Measurements from ENCODE around the gene MTHFD1L. TPM values are rescaled to one million over a fixed set of nuclear protein-coding genes. Genes with fewer than 3 reads are reported as not detected.

The MTHFD1L gene
- total RNA-seq, 1 donor from 2014 or later, result 32.5 TPM

DNA sequence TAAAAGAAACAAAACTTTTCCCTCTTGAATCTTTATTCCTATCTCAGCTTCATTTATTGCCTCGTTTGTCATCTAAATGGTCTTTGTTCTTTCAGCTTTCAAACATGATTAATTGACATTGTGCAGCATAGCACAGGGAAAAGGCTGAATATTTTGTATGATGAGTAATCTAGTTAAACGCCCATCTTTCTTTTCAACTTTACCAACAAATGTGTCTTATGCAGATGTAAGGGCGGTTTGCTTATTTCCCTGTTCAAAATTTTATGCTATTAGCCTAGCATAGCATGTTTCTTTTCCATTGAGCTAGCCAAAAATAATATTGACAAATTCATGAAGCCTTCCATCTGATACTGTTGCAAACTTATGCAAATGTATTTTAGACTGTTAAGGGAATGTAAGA lies 197.8 kb downstream of the MTHFD1L start:
- Mint-ChIP-seq H3K27me3 (ENCODE audit: insufficient read depth, low read depth) (peaks cover 5% of the 10 kb centered on the region), H3K27ac (no peak overlapping the region), H3K36me3 (peaks cover 16% of the 10 kb centered on the region), H3K4me1 (peaks cover 2% of the 10 kb centered on the region), H3K4me3 (no peak overlapping the region), H3K9me3 (peaks cover 3% of the 10 kb centered on the region)
- Histone ChIP-seq H3K79me2 (ENCODE audit: low read depth) (no peaks in the 10 kb centered on the region), H3K4me3 (no peak overlapping the region), H4K20me1 (ENCODE audit: low read depth) (no peaks in the 10 kb centered on the region), H3K36me3 (no peaks in the 10 kb centered on the region), H3K27ac (no peak overlapping the region), H3F3A (ENCODE audit: low read depth) (no peaks in the 10 kb centered on the region), H3K4me1 (no peaks in the 10 kb centered on the region), H3K9ac (no peak overlapping the region), H2AFZ (replicated peaks) (no peak overlapping the region), H3K27me3 (no peaks in the 10 kb centered on the region), H3K9me3 (ENCODE audit: low read depth) (no peaks in the 10 kb centered on the region), H3K4me2 (no peak overlapping the region)
- no peak for DNase-seq (ENCODE audit: low spot score)
- TF ChIP-seq EZH2phosphoT487 (IDR thresholded peaks at IDR 0.05) (no peak), EZH2 (IDR thresholded peaks at IDR 0.05) (no peak)
- TF ChIP-seq, protein P1, sequence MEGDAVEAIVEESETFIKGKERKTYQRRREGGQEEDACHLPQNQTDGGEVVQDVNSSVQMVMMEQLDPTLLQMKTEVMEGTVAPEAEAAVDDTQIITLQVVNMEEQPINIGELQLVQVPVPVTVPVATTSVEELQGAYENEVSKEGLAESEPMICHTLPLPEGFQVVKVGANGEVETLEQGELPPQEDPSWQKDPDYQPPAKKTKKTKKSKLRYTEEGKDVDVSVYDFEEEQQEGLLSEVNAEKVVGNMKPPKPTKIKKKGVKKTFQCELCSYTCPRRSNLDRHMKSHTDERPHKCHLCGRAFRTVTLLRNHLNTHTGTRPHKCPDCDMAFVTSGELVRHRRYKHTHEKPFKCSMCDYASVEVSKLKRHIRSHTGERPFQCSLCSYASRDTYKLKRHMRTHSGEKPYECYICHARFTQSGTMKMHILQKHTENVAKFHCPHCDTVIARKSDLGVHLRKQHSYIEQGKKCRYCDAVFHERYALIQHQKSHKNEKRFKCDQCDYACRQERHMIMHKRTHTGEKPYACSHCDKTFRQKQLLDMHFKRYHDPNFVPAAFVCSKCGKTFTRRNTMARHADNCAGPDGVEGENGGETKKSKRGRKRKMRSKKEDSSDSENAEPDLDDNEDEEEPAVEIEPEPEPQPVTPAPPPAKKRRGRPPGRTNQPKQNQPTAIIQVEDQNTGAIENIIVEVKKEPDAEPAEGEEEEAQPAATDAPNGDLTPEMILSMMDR (IDR thresholded peaks at IDR 0.05), result no peak

DNA sequence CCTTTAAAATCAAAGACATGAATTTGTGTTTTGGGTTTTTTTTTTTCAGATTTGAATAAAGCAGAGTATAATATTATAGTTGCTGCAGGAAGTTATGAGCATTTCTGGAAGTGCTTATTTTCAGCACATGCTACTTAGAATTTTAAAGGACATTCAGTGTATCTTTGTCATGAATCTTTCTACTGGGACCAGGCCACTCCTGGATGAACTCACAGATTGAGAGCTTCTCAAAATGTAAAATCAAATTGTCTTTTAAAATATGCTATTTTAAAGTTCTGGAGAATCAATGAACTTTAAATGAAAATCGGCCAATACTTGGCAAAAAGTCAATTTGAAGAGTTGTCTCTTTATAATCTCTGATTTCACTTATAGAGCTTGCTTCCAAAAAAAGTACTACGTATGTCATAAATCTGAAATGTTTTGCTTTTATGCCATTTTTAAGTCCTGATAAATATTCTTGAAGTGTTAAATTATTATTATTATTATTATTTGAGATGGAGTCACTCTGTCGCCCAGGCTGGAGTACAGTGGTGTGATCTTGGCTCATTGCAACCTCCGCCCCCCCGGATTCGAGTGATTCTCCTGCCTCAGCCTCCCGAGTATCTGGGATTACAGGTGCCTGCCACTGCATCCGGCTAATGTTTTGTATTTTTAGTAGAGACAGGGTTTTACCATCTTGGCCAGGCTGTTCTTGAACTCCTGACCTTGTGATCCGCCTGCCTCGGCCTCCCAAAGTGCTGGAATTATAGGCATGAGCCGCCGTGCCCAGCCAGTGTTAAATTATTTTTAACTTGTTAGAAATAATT lies 198.5 kb downstream of the MTHFD1L start:
- Histone ChIP-seq H3K9me3 (ENCODE audit: low read depth) (no peaks in the 10 kb centered on the region), H3K79me2 (ENCODE audit: low read depth) (no peaks in the 10 kb centered on the region), H3K4me3 (no peak overlapping the region), H3K36me3 (no peaks in the 10 kb centered on the region), H2AFZ (replicated peaks) (no peak overlapping the region), H3K9ac (no peak overlapping the region), H3K4me1 (no peaks in the 10 kb centered on the region), H3K27me3 (no peaks in the 10 kb centered on the region), H3K4me2 (no peak overlapping the region), H3K27ac (no peak overlapping the region), H4K20me1 (ENCODE audit: low read depth) (no peaks in the 10 kb centered on the region), H3F3A (ENCODE audit: low read depth) (no peaks in the 10 kb centered on the region)
- Mint-ChIP-seq H3K9me3 (peaks cover 3% of the 10 kb centered on the region), H3K27me3 (ENCODE audit: insufficient read depth, low read depth) (peaks cover 2% of the 10 kb centered on the region), H3K4me1 (no peaks in the 10 kb centered on the region), H3K27ac (no peak overlapping the region), H3K4me3 (no peak overlapping the region), H3K36me3 (peaks cover 19% of the 10 kb centered on the region)
- TF ChIP-seq EZH2 (IDR thresholded peaks at IDR 0.05) (no peak), EZH2phosphoT487 (IDR thresholded peaks at IDR 0.05) (no peak)
- TF ChIP-seq, protein P1 (IDR thresholded peaks at IDR 0.05), result no peak
- DNase-seq (ENCODE audit: low spot score), result no peak

DNA sequence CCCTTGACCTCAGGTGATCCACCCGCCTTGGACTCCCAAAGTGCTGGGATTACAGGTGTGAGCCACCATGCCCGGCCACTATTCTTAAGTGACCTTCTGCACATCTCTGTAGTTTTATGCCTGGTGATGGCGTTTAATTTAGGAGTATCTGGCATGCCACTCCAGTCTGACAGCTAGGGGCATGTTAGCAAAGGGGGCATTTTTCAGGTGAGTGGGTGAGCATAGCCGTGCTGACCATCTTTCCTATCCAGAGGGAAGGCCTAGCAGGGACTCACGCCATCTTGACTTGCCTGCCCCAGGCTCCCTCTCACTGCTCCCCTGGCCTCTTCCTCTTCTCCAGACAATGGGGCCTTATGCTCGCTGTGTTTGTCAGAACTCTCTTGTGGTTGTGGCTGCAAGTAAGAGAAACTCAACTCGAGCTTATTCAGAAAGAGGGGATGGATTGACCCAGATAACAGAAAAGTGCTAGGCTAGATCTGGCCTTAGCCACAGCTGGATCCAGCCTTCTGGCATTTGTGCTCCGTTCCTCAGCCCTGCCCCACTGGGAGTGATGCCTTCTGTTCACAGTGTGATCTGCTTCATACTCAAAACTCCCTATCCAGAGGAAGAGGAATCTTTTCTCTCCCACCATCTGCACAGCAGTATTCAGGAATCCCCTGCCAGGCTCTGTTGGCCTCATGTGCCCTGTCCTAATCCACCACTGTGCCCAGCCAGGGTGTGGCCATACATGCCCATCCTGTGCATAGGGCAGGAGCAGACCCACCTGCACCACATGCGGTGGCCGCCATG lies 199.7 kb downstream of the MTHFD1L start:
- Mint-ChIP-seq H3K27ac (no peak overlapping the region), H3K27me3 (ENCODE audit: insufficient read depth, low read depth) (peaks cover 2% of the 10 kb centered on the region)

More for the DNA sequence above, 199.7 kb downstream of the MTHFD1L start:
- Histone ChIP-seq H3K4me1 (no peaks in the 10 kb centered on the region), H3K27me3 (no peaks in the 10 kb centered on the region), H3K79me2 (ENCODE audit: low read depth) (no peaks in the 10 kb centered on the region), H3K27ac (no peak overlapping the region), H3K9ac (no peak overlapping the region), H3K4me3 (no peak overlapping the region), H3K36me3 (no peaks in the 10 kb centered on the region), H4K20me1 (ENCODE audit: low read depth) (no peaks in the 10 kb centered on the region), H3K4me2 (no peak overlapping the region), H2AFZ (replicated peaks) (no peak overlapping the region), H3K9me3 (ENCODE audit: low read depth) (no peaks in the 10 kb centered on the region), H3F3A (ENCODE audit: low read depth) (no peaks in the 10 kb centered on the region)
- no peak overlapping the region for H3K4me3 Mint-ChIP-seq
- TF ChIP-seq, protein P1 (IDR thresholded peaks at IDR 0.05), result no peak
- TF ChIP-seq EZH2 (IDR thresholded peaks at IDR 0.05) (no peak), EZH2phosphoT487 (IDR thresholded peaks at IDR 0.05) (no peak)
- peaks cover 7% of the 10 kb centered on the region for H3K9me3 Mint-ChIP-seq
- no peak for DNase-seq (ENCODE audit: low spot score)
- peaks cover 26% of the 10 kb centered on the region for H3K36me3 Mint-ChIP-seq
- H3K4me1 Mint-ChIP-seq, result no peaks in the 10 kb centered on the region
